ENCODE measurements around the gene MAP4K1.
"Not testable (repeated sequence)": the region's sequence is repeated elsewhere in the genome, so short reads cannot be mapped to it uniquely, and the experiment has no call there.

Gene MAP4K1

GRCh38 chr19:38642176-38642575, 24.4 kb upstream of the MAP4K1 start:
- Mint-ChIP-seq H3K4me3 (no peak overlapping the region), H3K4me1 (peaks cover 2 to 4% of the 10 kb centered on the region in 2 donors), H3K9me3 (no peaks in the 10 kb centered on the region), H3K36me3 (peaks cover 0 to 8% of the 10 kb centered on the region in 2 donors), H3K27me3 (no peaks in the 10 kb centered on the region), H3K27ac (no peak overlapping the region)
- no peak for DNase-seq
- ATAC-seq (replicated peaks): no peak

GRCh38 chr19:38640368-38640767, 22.6 kb upstream of the MAP4K1 start:
- ATAC-seq (replicated peaks): no peak

GRCh38 chr19:38639679-38640078, 21.9 kb upstream of the MAP4K1 start:
- DNase-seq (no peak), ATAC-seq (replicated peaks) (no peak)
- no peaks in the 10 kb centered on the region for H3K27me3 Mint-ChIP-seq
- H3K4me1 Mint-ChIP-seq: peaks cover 14 to 22% of the 10 kb centered on the region in 2 donors
- H3K4me3 Mint-ChIP-seq: no peak overlapping the region
- peaks cover 11 to 25% of the 10 kb centered on the region in 2 donors for H3K36me3 Mint-ChIP-seq
- H3K27ac Mint-ChIP-seq: no peak overlapping the region
- no peaks in the 10 kb centered on the region for H3K9me3 Mint-ChIP-seq

More at GRCh38 chr19:38640368-38640767, 22.6 kb upstream of the MAP4K1 start:
- H3K27me3 Mint-ChIP-seq: no peaks in the 10 kb centered on the region
- H3K27ac Mint-ChIP-seq: no peak overlapping the region
- H3K4me1 Mint-ChIP-seq: peaks cover 12 to 19% of the 10 kb centered on the region in 2 donors
- no peak overlapping the region for H3K4me3 Mint-ChIP-seq
- peaks cover 8 to 22% of the 10 kb centered on the region in 2 donors for H3K36me3 Mint-ChIP-seq
- DNase-seq: no peak
- no peaks in the 10 kb centered on the region for H3K9me3 Mint-ChIP-seq

GRCh38 chr19:38638461-38638860, 20.7 kb upstream of the MAP4K1 start:
- Mint-ChIP-seq H3K4me3 (no peak overlapping the region), H3K36me3 (peaks cover 15 to 31% of the 10 kb centered on the region in 2 donors), H3K27me3 (no peaks in the 10 kb centered on the region), H3K27ac (no peak overlapping the region), H3K4me1 (peaks cover 17 to 27% of the 10 kb centered on the region in 2 donors), H3K9me3 (no peaks in the 10 kb centered on the region)
- ATAC-seq (replicated peaks) (no peak), DNase-seq (no peak)

- ATAC-seq (replicated peaks) (no peak), DNase-seq (no peak)
- Mint-ChIP-seq H3K4me3 (no peak overlapping the region), H3K36me3 (peaks cover 33 to 45% of the 10 kb centered on the region in 2 donors), H3K9me3 (peaks cover 0 to 3% of the 10 kb centered on the region in 2 donors), H3K4me1 (peaks cover 19 to 35% of the 10 kb centered on the region in 2 donors), H3K27me3 (no peaks in the 10 kb centered on the region), H3K27ac (peak overlapping the region; percentile 76)
These were observed 18.0 kb upstream of the MAP4K1 start for GRCh38 chr19:38635483-38636399.

- ATAC-seq (replicated peaks) (peak in 1 of 2 donors; percentile 35), DNase-seq (peak; percentile 57)
- peak overlapping the region in 1 of 2 donors; percentile 58 for H3K4me3 Mint-ChIP-seq
- peaks cover 19 to 35% of the 10 kb centered on the region in 2 donors for H3K4me1 Mint-ChIP-seq
- H3K27me3 Mint-ChIP-seq: no peaks in the 10 kb centered on the region
- H3K9me3 Mint-ChIP-seq: peaks cover 0 to 3% of the 10 kb centered on the region in 2 donors
- H3K27ac Mint-ChIP-seq: peak overlapping the region; percentile 94
- H3K36me3 Mint-ChIP-seq: peaks cover 36 to 50% of the 10 kb centered on the region in 2 donors
These were observed 17.2 kb upstream of the MAP4K1 start for GRCh38 chr19:38634757-38635482.

- H3K27ac Mint-ChIP-seq: peak overlapping the region; percentile 16
- no peak for ATAC-seq (replicated peaks)
- no peak overlapping the region for H3K4me3 Mint-ChIP-seq
These were observed 14.9 kb upstream of the MAP4K1 start for GRCh38 chr19:38632476-38633213.

GRCh38 chr19:38631811-38632475, 14.2 kb upstream of the MAP4K1 start:
- Mint-ChIP-seq H3K36me3 (peaks cover 46 to 65% of the 10 kb centered on the region in 2 donors), H3K4me1 (peaks cover 19 to 36% of the 10 kb centered on the region in 2 donors)
- not testable (repeated sequence) for H3K27ac Mint-ChIP-seq; H3K27me3 Mint-ChIP-seq; DNase-seq; H3K4me3 Mint-ChIP-seq; ATAC-seq (replicated peaks); H3K9me3 Mint-ChIP-seq

More at GRCh38 chr19:38632476-38633213, 14.9 kb upstream of the MAP4K1 start:
- Mint-ChIP-seq H3K4me1 (peaks cover 21 to 42% of the 10 kb centered on the region in 2 donors), H3K27me3 (no peaks in the 10 kb centered on the region), H3K9me3 (peaks cover 0 to 3% of the 10 kb centered on the region in 2 donors), H3K36me3 (peaks cover 45 to 66% of the 10 kb centered on the region in 2 donors)
- no peak for DNase-seq

- H3K27me3 Mint-ChIP-seq; DNase-seq; H3K9me3 Mint-ChIP-seq; H3K4me3 Mint-ChIP-seq; ATAC-seq (replicated peaks): not testable (repeated sequence)
- Mint-ChIP-seq H3K36me3 (peaks cover 47 to 65% of the 10 kb centered on the region in 2 donors), H3K4me1 (peaks cover 15 to 36% of the 10 kb centered on the region in 2 donors), H3K27ac (peak overlapping the region; percentile 20)
These were observed 13.5 kb upstream of the MAP4K1 start for GRCh38 chr19:38631301-38631700.

GRCh38 chr19:38629568-38629967, 11.8 kb upstream of the MAP4K1 start:
- Mint-ChIP-seq H3K9me3 (peaks cover 0 to 3% of the 10 kb centered on the region in 2 donors), H3K4me3 (no peak overlapping the region), H3K27ac (peak overlapping the region; percentile 73), H3K4me1 (peaks cover 8 to 28% of the 10 kb centered on the region in 2 donors), H3K27me3 (no peaks in the 10 kb centered on the region), H3K36me3 (peaks cover 44 to 64% of the 10 kb centered on the region in 2 donors)
- DNase-seq (no peak), ATAC-seq (replicated peaks) (no peak)

- ATAC-seq (replicated peaks) (no peak), DNase-seq (no peak)
- H3K9me3 Mint-ChIP-seq: no peaks in the 10 kb centered on the region
- no peak overlapping the region for H3K4me3 Mint-ChIP-seq
- no peaks in the 10 kb centered on the region for H3K27me3 Mint-ChIP-seq
- peaks cover 2 to 26% of the 10 kb centered on the region in 2 donors for H3K4me1 Mint-ChIP-seq
- H3K36me3 Mint-ChIP-seq: peaks cover 46 to 68% of the 10 kb centered on the region in 2 donors
- H3K27ac Mint-ChIP-seq: no peak overlapping the region
These were observed 8.6 kb upstream of the MAP4K1 start for GRCh38 chr19:38626401-38626800.

GRCh38 chr19:38624822-38625221, 7.1 kb upstream of the MAP4K1 start:
- Mint-ChIP-seq H3K27ac (no peak overlapping the region), H3K4me3 (no peak overlapping the region), H3K9me3 (no peaks in the 10 kb centered on the region), H3K27me3 (no peaks in the 10 kb centered on the region), H3K4me1 (peaks cover 8 to 34% of the 10 kb centered on the region in 2 donors), H3K36me3 (peaks cover 39 to 64% of the 10 kb centered on the region in 2 donors)
- ATAC-seq (replicated peaks): no peak
- DNase-seq: no peak

GRCh38 chr19:38619361-38620174, 1.8 kb upstream of the MAP4K1 start:
- Mint-ChIP-seq H3K27ac (peak overlapping the region; percentile 99), H3K4me3 (peak overlapping the region; percentile 97 to 100), H3K4me1 (peaks cover 26 to 62% of the 10 kb centered on the region in 2 donors), H3K27me3 (no peaks in the 10 kb centered on the region), H3K36me3 (peaks cover 47 to 57% of the 10 kb centered on the region in 2 donors), H3K9me3 (no peaks in the 10 kb centered on the region)
- ATAC-seq (replicated peaks) (no peak), DNase-seq (no peak)
